WERI-Rb-1 (cell line): ENCODE data around the gene PHAX.
"Not testable (repeated sequence)": the region's sequence is repeated elsewhere in the genome, so short reads cannot be mapped to it uniquely, and the experiment has no call there.

ENCODE experiments used
- DNase-seq: peaks from one replicate; pipeline ENCODE4 v3.0.0-alpha.2; 2020
- H3K27ac ChIP-seq: fragments of 250-450 bp; sonication (Bioruptor Pico); 2 replicates; pipeline ENCODE4 v1.5.1; 2020; ENCODE audit warnings: mild to moderate bottlenecking, moderate library complexity
- H3K27me3 ChIP-seq: fragments of 250-450 bp; sonication (Bioruptor Pico); 2 replicates; pipeline ENCODE4 v1.5.1; 2021; ENCODE audit warnings: mild to moderate bottlenecking, low read depth, moderate library complexity; ENCODE audit not compliant: insufficient read depth, severe bottlenecking
- H3K36me3 ChIP-seq: fragments of 250-450 bp; sonication (Bioruptor Pico); 2 replicates; pipeline ENCODE4 v1.5.1; 2020; ENCODE audit warnings: mild to moderate bottlenecking, moderate library complexity
- H3K4me3 ChIP-seq: 2 replicates; pipeline ENCODE4 v1.5.1; 2011; ENCODE audit warnings: low read depth, mild to moderate bottlenecking, control low read depth, low read length
- H3K9me3 ChIP-seq: fragments of 250-450 bp; sonication (Bioruptor Pico); 2 replicates; pipeline ENCODE4 v1.5.1; 2021; ENCODE audit warnings: mild to moderate bottlenecking, moderate library complexity; ENCODE audit not compliant: severe bottlenecking
- CTCF ChIP-seq: IDR thresholded peaks from 2 replicates; pipeline ENCODE4 v1.5.1; 2011; ENCODE audit warnings: low read depth, mild to moderate bottlenecking, control low read depth, inconsistent platforms, low read length

PHAX gene

GRCh38 chr5:126656401-126657007 is 55.8 kb downstream of the PHAX start:
- H3K9me3 ChIP-seq = no peaks in the 10 kb centered on the region
- H3K4me3 ChIP-seq = no peak overlapping the region
- H3K27ac ChIP-seq = no peak overlapping the region
- no peak for DNase-seq
- H3K27me3 ChIP-seq = no peaks in the 10 kb centered on the region
- peak; percentile 44 for TF ChIP-seq CTCF
- H3K36me3 ChIP-seq = no peaks in the 10 kb centered on the region

- no peaks in the 10 kb centered on the region for H3K27me3 ChIP-seq
- no peaks in the 10 kb centered on the region for H3K9me3 ChIP-seq
- TF ChIP-seq CTCF = no peak
- no peaks in the 10 kb centered on the region for H3K36me3 ChIP-seq
- H3K27ac ChIP-seq = no peak overlapping the region
- H3K4me3 ChIP-seq = no peak overlapping the region
- DNase-seq = peak; percentile 65
Observed at GRCh38 chr5:126658561-126658960, 57.8 kb downstream of the PHAX start.

GRCh38 chr5:126659805-126660482 is 59.2 kb downstream of the PHAX start:
- Histone ChIP-seq H3K27me3 (no peaks in the 10 kb centered on the region), H3K9me3 (no peaks in the 10 kb centered on the region), H3K36me3 (no peaks in the 10 kb centered on the region), H3K4me3 (no peak overlapping the region), H3K27ac (no peak overlapping the region)
- DNase-seq = no peak
- no peak for TF ChIP-seq CTCF

- no peaks in the 10 kb centered on the region for H3K36me3 ChIP-seq
- no peak for DNase-seq
- H3K27me3 ChIP-seq = no peaks in the 10 kb centered on the region
- no peak overlapping the region for H3K4me3 ChIP-seq
- H3K9me3 ChIP-seq = no peaks in the 10 kb centered on the region
- no peak for TF ChIP-seq CTCF
- H3K27ac ChIP-seq = no peak overlapping the region
Observed at GRCh38 chr5:126664586-126664985, 63.8 kb downstream of the PHAX start.

- not testable (repeated sequence) for H3K4me3 ChIP-seq, H3K27ac ChIP-seq, DNase-seq, H3K27me3 ChIP-seq, H3K9me3 ChIP-seq, H3K36me3 ChIP-seq
Observed at GRCh38 chr5:126670109-126670508, 69.4 kb downstream of the PHAX start.

- H3K4me3 ChIP-seq, H3K36me3 ChIP-seq, DNase-seq, H3K9me3 ChIP-seq, H3K27me3 ChIP-seq, H3K27ac ChIP-seq: not testable (repeated sequence)
Observed at GRCh38 chr5:126671681-126672080, 70.9 kb downstream of the PHAX start.

- DNase-seq = no peak
- no peak for TF ChIP-seq CTCF
- Histone ChIP-seq H3K36me3 (no peaks in the 10 kb centered on the region), H3K27ac (no peak overlapping the region), H3K27me3 (no peaks in the 10 kb centered on the region), H3K9me3 (no peaks in the 10 kb centered on the region), H3K4me3 (no peak overlapping the region)
Observed at GRCh38 chr5:126673477-126673876, 72.7 kb downstream of the PHAX start.
